Type B pancreatic cell (in vitro differentiated cells): Measurements from ENCODE around the gene ADAMTSL1. TPM values are rescaled to one million over a fixed set of nuclear protein-coding genes. Genes with fewer than 3 reads are reported as not detected.

Experiments
- DNase-seq: peaks from one replicate; pipeline ENCODE4 v3.0.0; 2021; ENCODE audit warnings: mixed read lengths; ENCODE audit not compliant: unreplicated experiment; ENCODE audit errors: extremely low spot score
- H3K27ac Mint-ChIP-seq: 2 replicates; pipeline ENCODE4 v1.8.0; 2021; ENCODE audit warnings: mild to moderate bottlenecking, mixed read lengths
- H3K27me3 Mint-ChIP-seq: 2 replicates; pipeline ENCODE4 v1.8.0; 2021; ENCODE audit warnings: mixed read lengths
- H3K36me3 Mint-ChIP-seq: 2 replicates; pipeline ENCODE4 v1.8.0; 2021; ENCODE audit warnings: mixed read lengths
- H3K4me1 Mint-ChIP-seq: one replicate; pipeline ENCODE4 v1.8.0; 2021; ENCODE audit warnings: mixed read lengths; ENCODE audit not compliant: unreplicated experiment
- H3K4me3 Mint-ChIP-seq: 2 replicates; pipeline ENCODE4 v1.8.0; 2021; ENCODE audit warnings: mild to moderate bottlenecking, mixed read lengths
- H3K9me3 Mint-ChIP-seq: 2 replicates; pipeline ENCODE4 v1.8.0; 2021; ENCODE audit warnings: mixed read lengths
- total RNA-seq: library from RNA; stranded (reverse); gene quantifications from 2 replicates; pipeline ENCODE4 v1.2.1, GENCODE V29; 2021; ENCODE audit warnings: low replicate concordance
- TF ChIP-seq, protein P1 (sequence below): fragments of 200-600 bp; sonication (generic); conservative IDR thresholded peaks from 2 replicates; pipeline ENCODE4 v1.5.0; 2021; ENCODE audit warnings: antibody characterized with exemption, mild to moderate bottlenecking

ADAMTSL1 gene
- total RNA-seq, 1 donor from 2014 or later: 28.6 TPM

DNA sequence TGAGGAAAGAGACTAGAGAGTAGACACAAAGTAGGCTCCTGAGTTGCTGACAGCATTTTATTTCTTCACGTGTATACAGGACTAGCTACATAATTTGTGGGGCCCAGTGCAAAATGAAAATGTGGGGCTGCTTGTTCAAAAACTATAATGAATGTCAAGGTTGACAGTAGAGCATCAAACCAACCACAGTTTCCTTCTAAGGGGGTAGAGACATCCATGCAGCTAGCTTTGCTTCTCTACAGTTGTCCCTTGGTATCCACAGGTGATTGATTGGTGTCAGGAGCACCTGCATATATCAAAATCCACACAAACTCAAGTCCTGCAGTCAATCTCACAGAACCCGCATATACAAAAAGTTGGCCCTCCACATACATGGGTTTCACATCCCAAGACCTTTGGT lies 429.5 kb downstream of the ADAMTSL1 start:
- Mint-ChIP-seq H3K27ac (no peak overlapping the region), H3K27me3 (no peaks in the 10 kb centered on the region), H3K4me3 (no peak overlapping the region), H3K36me3 (peaks cover 10% of the 10 kb centered on the region), H3K4me1 (peaks cover 20% of the 10 kb centered on the region), H3K9me3 (peaks cover 18% of the 10 kb centered on the region)
- TF ChIP-seq, protein P1, sequence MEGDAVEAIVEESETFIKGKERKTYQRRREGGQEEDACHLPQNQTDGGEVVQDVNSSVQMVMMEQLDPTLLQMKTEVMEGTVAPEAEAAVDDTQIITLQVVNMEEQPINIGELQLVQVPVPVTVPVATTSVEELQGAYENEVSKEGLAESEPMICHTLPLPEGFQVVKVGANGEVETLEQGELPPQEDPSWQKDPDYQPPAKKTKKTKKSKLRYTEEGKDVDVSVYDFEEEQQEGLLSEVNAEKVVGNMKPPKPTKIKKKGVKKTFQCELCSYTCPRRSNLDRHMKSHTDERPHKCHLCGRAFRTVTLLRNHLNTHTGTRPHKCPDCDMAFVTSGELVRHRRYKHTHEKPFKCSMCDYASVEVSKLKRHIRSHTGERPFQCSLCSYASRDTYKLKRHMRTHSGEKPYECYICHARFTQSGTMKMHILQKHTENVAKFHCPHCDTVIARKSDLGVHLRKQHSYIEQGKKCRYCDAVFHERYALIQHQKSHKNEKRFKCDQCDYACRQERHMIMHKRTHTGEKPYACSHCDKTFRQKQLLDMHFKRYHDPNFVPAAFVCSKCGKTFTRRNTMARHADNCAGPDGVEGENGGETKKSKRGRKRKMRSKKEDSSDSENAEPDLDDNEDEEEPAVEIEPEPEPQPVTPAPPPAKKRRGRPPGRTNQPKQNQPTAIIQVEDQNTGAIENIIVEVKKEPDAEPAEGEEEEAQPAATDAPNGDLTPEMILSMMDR: no peak
- DNase-seq: no peak

GRCh38 chr9:18905028-18905882 lies 431.3 kb downstream of the ADAMTSL1 start:
- Mint-ChIP-seq H3K4me3 (no peak overlapping the region), H3K4me1 (peaks cover 25% of the 10 kb centered on the region), H3K36me3 (peaks cover 9% of the 10 kb centered on the region), H3K27me3 (peaks cover 3% of the 10 kb centered on the region), H3K27ac (no peak overlapping the region), H3K9me3 (peaks cover 11% of the 10 kb centered on the region)
- no peak for DNase-seq
- TF ChIP-seq, protein P1: no peak

DNA sequence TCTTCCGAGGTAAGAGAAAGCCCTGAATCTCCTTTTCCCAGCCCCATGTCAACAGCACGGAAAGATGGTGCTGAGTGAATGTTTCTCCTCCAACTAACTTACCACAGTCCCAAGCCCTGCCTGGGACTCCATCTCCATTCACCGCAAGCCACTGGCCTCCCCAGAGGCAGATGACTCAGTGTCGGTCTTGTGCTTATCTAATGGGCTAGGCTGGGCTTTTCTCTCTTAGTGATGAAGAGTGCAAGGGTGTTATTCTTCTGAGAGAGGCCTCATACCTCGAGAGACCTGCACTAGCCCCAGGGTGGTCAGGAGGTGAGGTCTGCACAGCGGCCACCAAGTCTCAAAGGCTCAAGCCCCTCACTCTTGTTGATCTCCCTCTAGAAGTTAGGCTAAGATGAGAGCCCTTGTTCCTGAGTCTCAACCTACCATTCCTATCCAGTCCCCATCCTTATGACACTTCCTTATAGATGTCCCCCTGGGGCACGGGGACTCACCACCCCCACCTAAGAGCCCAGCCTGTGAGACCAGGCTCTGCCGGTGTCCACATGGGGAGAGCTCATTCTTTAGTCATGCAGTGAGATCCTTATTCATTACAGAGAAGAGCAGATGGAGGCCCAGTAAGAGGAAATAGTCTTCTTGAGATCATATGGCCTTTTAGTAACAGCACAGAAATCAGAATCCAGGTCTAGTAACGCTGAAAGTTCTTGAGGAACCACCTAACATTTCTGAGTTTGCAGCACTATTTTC lies 432.1 kb downstream of the ADAMTSL1 start:
- DNase-seq: no peak

DNA sequence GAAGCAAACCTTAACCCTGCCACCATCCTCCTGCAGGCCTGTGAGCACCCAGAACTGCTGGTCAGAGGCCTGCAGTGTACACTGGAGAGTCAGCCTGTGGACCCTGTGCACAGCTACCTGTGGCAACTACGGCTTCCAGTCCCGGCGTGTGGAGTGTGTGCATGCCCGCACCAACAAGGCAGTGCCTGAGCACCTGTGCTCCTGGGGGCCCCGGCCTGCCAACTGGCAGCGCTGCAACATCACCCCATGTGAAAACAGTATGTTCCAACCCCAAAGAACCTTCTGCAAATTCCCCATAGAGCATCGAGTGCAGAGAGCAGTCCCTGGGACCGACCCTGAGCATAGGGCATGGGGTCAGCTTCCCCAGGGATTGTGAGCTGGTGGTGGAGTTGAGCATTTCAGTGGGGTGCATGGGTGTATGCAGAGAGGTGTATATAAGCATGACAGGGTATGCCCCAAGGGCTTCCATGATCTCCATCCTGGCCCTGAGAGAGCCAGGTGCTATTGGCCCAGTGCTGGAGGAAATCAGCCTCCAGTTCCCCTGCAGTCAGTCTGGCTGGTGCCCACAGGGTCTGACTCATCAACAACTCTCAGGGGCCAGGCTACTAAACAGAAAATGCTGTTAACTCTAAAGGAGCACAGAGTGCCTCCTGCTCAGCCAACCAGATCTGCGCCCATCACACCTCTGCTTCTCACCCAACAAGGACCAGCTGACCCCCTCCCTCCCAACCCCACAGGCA lies 432.9 kb downstream of the ADAMTSL1 start:
- no peak for DNase-seq
- peaks cover 6% of the 10 kb centered on the region for H3K36me3 Mint-ChIP-seq
- no peak overlapping the region for H3K4me3 Mint-ChIP-seq
- TF ChIP-seq, protein P1: no peak
- peaks cover 30% of the 10 kb centered on the region for H3K4me1 Mint-ChIP-seq
- peaks cover 10% of the 10 kb centered on the region for H3K9me3 Mint-ChIP-seq
- no peak overlapping the region for H3K27ac Mint-ChIP-seq
- H3K27me3 Mint-ChIP-seq: peaks cover 3% of the 10 kb centered on the region

More for the DNA sequence above, 432.1 kb downstream of the ADAMTSL1 start:
- Mint-ChIP-seq H3K27ac (no peak overlapping the region), H3K9me3 (peaks cover 11% of the 10 kb centered on the region), H3K36me3 (peaks cover 9% of the 10 kb centered on the region), H3K4me1 (peaks cover 28% of the 10 kb centered on the region), H3K4me3 (no peak overlapping the region), H3K27me3 (peaks cover 3% of the 10 kb centered on the region)
- TF ChIP-seq, protein P1: no peak

DNA sequence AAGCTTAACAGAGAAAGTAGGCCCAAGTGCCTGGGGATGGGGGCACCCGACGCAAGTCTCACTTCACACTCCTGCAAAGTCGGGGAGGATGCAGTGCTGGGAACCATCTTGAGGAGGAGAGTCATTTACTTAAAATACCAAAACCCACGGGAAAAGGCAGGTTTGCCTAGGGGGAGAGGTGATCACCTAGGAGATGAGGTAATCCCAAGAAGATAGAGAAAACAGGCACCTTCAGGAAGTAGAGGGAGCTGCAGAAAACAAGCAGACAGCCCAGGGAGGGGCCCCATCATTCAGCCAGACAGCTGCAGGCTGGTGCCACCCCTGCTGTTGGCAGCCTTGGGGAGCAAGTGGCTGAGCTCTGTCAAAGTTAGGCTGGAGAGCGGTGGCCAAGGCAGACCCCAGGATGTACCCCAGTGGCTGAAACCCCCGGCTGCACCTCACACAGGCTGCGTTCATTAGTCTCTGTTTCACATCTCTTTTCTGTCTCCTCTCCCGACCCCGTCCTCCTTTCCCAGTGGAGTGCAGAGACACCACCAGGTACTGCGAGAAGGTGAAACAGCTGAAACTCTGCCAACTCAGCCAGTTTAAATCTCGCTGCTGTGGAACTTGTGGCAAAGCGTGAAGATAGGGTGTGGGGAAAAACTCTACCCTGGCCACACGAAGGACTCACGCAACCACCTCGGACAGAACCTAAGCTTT lies 434.1 kb downstream of the ADAMTSL1 start:
- Mint-ChIP-seq H3K27me3 (peaks cover 3% of the 10 kb centered on the region), H3K36me3 (peaks cover 6% of the 10 kb centered on the region), H3K4me1 (peaks cover 30% of the 10 kb centered on the region), H3K9me3 (peaks cover 5% of the 10 kb centered on the region), H3K4me3 (no peak overlapping the region), H3K27ac (no peak overlapping the region)
- no peak for DNase-seq
- TF ChIP-seq, protein P1: no peak
